ENCODE results near the gene PMP22.

PMP22 gene

GRCh38 chr17:15273141-15273793, 8.1 kb upstream of the PMP22 start:
- FAIRE-seq: no peak

GRCh38 chr17:15271741-15272140, 6.6 kb upstream of the PMP22 start:
- FAIRE-seq: no peak

GRCh38 chr17:15270628-15271381, 5.7 kb upstream of the PMP22 start:
- FAIRE-seq: no peak

GRCh38 chr17:15269780-15270089, 4.6 kb upstream of the PMP22 start:
- FAIRE-seq: no peak

- FAIRE-seq: no peak
Measured at GRCh38 chr17:15269087-15269779, 4.1 kb upstream of the PMP22 start.

- no peak for FAIRE-seq
Measured at GRCh38 chr17:15268461-15268860, 3.3 kb upstream of the PMP22 start.

- FAIRE-seq: no peak
Measured at GRCh38 chr17:15267996-15268395, 2.9 kb upstream of the PMP22 start.

- no peak for FAIRE-seq
Measured at GRCh38 chr17:15266325-15267125, 1.4 kb upstream of the PMP22 start.

- FAIRE-seq: no peak
Measured at GRCh38 chr17:15264542-15264941, 584 bp downstream of the PMP22 start.

GRCh38 chr17:15263680-15264079, 1.4 kb downstream of the PMP22 start:
- FAIRE-seq: no peak

GRCh38 chr17:15263206-15263579, 1.9 kb downstream of the PMP22 start:
- no peak for FAIRE-seq

GRCh38 chr17:15262291-15263205, 2.6 kb downstream of the PMP22 start:
- no peak for FAIRE-seq

GRCh38 chr17:15261802-15262290, 3.3 kb downstream of the PMP22 start:
- FAIRE-seq: no peak

GRCh38 chr17:15261258-15261801, 3.8 kb downstream of the PMP22 start:
- no peak for FAIRE-seq

GRCh38 chr17:15260376-15261257, 4.5 kb downstream of the PMP22 start:
- no peak for FAIRE-seq

- no peak for FAIRE-seq
Measured at GRCh38 chr17:15257796-15258512, 7.2 kb downstream of the PMP22 start.

GRCh38 chr17:15257258-15257788, 7.8 kb downstream of the PMP22 start:
- no peak for FAIRE-seq

GRCh38 chr17:15256689-15257088, 8.4 kb downstream of the PMP22 start:
- FAIRE-seq: no peak

GRCh38 chr17:15255713-15256454, 9.2 kb downstream of the PMP22 start:
- FAIRE-seq: no peak
